ENCODE measurements around the gene GTSE1. TPM values are rescaled to one million over a fixed set of nuclear protein-coding genes. Genes with fewer than 3 reads are reported as not detected.

GTSE1 gene
- total RNA-seq: 0.34 and 0.95 TPM in 2 replicates

GRCh38 chr22:46296257-46297150, at the start of gene GTSE1:
TSS of gene GTSE1 (plus strand) at chr22:46296870. CDS start at chr22:46297401, 531 bp downstream.
- no peaks in the 10 kb centered on the region for H3K9me3 Mint-ChIP-seq
- peak within 1 kb of the TSS; percentile 98 for H3K27ac Mint-ChIP-seq
- ATAC-seq (ENCODE audit: low read depth) (peak; percentile 97), DNase-seq (peak; percentile 87)
- no peaks in the 10 kb centered on the region for H3K27me3 Mint-ChIP-seq
- POLR2A ChIA-PET: interaction anchor here (0.6 to 2.1 kb wide), 18 partner anchors 8 to 315 kb away, joined by 3 to 29 read pairs (median 4); partner anchors contain the start of genes CDPF1, TRMU and TTC38
- peak within 1 kb of the TSS; percentile 89 for H3K4me3 Mint-ChIP-seq
- intact Hi-C loops (cut with micrococcal nuclease): loop anchor here (1.0 to 10.0 kb wide), 6 partner anchors 38 to 302 kb away; partner anchors contain the start of genes CDPF1 and TRMU
- TF ChIP-seq CTCF (IDR thresholded peaks at IDR 0.05): no peak
- peaks cover 2% of the 10 kb centered on the region for H3K36me3 Mint-ChIP-seq (ENCODE audit: low read depth)
- H3K4me1 Mint-ChIP-seq: peaks cover 48% of the 10 kb centered on the region
- CTCF ChIA-PET: interaction anchor here (1.1 to 2.5 kb wide), 6 partner anchors 10 to 180 kb away, joined by 3 to 16 read pairs (median 4); partner anchors contain the start of gene TTC38

GRCh38 chr22:46247443-46247975, 49.2 kb upstream of the GTSE1 start:
- Mint-ChIP-seq H3K4me1 (peaks cover 18% of the 10 kb centered on the region), H3K36me3 (ENCODE audit: low read depth) (peaks cover 27% of the 10 kb centered on the region), H3K4me3 (no peak overlapping the region), H3K9me3 (no peaks in the 10 kb centered on the region), H3K27me3 (no peaks in the 10 kb centered on the region), H3K27ac (no peak overlapping the region)
- ChIA-PET CTCF (no interaction called here), POLR2A (interaction anchor here (1.2 kb wide), 1 partner anchor 97 kb away, joined by 3 read pairs; no protein-coding TSS in a partner anchor)
- ATAC-seq (ENCODE audit: low read depth) (no peak), DNase-seq (no peak)
- no peak for TF ChIP-seq CTCF (IDR thresholded peaks at IDR 0.05)
- intact Hi-C loops (cut with micrococcal nuclease): no loop called here

- ATAC-seq (ENCODE audit: low read depth) (peak; percentile 96), DNase-seq (peak; percentile 93)
- Mint-ChIP-seq H3K4me1 (peaks cover 18% of the 10 kb centered on the region), H3K27me3 (no peaks in the 10 kb centered on the region), H3K27ac (peak within 1 kb of the TSS; percentile 79), H3K4me3 (peak within 1 kb of the TSS; percentile 87), H3K9me3 (no peaks in the 10 kb centered on the region), H3K36me3 (ENCODE audit: low read depth) (peaks cover 11% of the 10 kb centered on the region)
- CTCF ChIA-PET: interaction anchor here (1.1 to 1.7 kb wide), 3 partner anchors 9 to 63 kb away, joined by 3 to 4 read pairs (median 3); partner anchors contain the start of gene TTC38
- intact Hi-C loops (cut with micrococcal nuclease): loop anchor here (1.0 to 5.0 kb wide), 4 partner anchors 17 to 98 kb away; partner anchors contain the start of genes GTSE1, PPARA and TRMU
- POLR2A ChIA-PET: interaction anchor here (0.8 to 3.1 kb wide), 11 partner anchors 10 to 237 kb away, joined by 3 to 29 read pairs (median 5); partner anchors contain the start of genes GTSE1, PPARA, TRMU and TTC38
- no peak for TF ChIP-seq CTCF (IDR thresholded peaks at IDR 0.05)
Measured at GRCh38 chr22:46250035-46250782, 46.5 kb upstream of the GTSE1 start, which contains the start of gene CDPF1. TSS of gene CDPF1 (minus strand) at chr22:46250293. CDS start at chr22:46248284, 2,009 bp downstream.

- Mint-ChIP-seq H3K27me3 (no peaks in the 10 kb centered on the region), H3K27ac (peak overlapping the region; percentile 79), H3K4me3 (peak overlapping the region; percentile 87), H3K9me3 (no peaks in the 10 kb centered on the region), H3K4me1 (peaks cover 18% of the 10 kb centered on the region), H3K36me3 (ENCODE audit: low read depth) (peaks cover 9% of the 10 kb centered on the region)
- TF ChIP-seq CTCF (IDR thresholded peaks at IDR 0.05): no peak
- CTCF ChIA-PET: interaction anchor here (1.1 to 1.7 kb wide), 3 partner anchors 10 to 62 kb away, joined by 3 to 4 read pairs (median 3); partner anchors contain the start of gene TTC38
- POLR2A ChIA-PET: interaction anchor here (0.8 to 3.1 kb wide), 10 partner anchors 10 to 237 kb away, joined by 3 to 29 read pairs (median 5); partner anchors contain the start of genes GTSE1, PPARA, TRMU and TTC38
- ATAC-seq (ENCODE audit: low read depth) (no peak), DNase-seq (no peak)
- intact Hi-C loops (cut with micrococcal nuclease): loop anchor here (1.0 to 5.0 kb wide), 4 partner anchors 17 to 98 kb away; partner anchors contain the start of genes GTSE1, PPARA and TRMU
Measured at GRCh38 chr22:46250783-46251125, 45.9 kb upstream of the GTSE1 start.

All from activated B cell treated with CpG ODN at 0.5 μM for 24 hours (primary cell).